Measurements from ENCODE around the gene CLVS2. TPM values are rescaled to one million over a fixed set of nuclear protein-coding genes. Genes with fewer than 3 reads are reported as not detected.

The CLVS2 gene
- total RNA-seq, 1 donor from 2014 or later = 1.8 TPM

DNA sequence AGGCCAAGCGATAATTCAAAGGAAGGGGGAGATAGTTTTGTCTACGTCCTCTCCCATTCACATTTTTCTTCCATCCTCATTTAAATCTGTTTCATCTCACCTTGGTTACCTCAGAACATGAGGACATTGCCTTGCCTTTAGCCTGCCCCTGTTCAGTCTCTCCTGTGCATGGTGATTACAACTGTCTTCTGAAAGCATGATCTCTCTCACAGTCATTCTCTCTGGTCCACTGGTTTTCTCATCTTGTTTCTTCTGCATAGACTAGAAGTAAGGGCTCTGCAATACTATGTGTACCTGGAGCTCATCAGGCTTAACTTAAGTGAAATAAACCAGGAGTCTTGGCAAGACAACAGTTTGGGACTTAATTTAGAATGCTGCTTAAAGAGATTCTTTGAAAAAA is 31.4 kb downstream of the CLVS2 start:
- no peak for DNase-seq (ENCODE audit: low spot score)
- Histone ChIP-seq H3K27me3 (peaks cover 8% of the 10 kb centered on the region), H3K9me3 (ENCODE audit: low read depth) (no peaks in the 10 kb centered on the region), H3K4me1 (no peaks in the 10 kb centered on the region), H3K4me2 (no peak overlapping the region), H3K4me3 (no peak overlapping the region), H3K79me2 (ENCODE audit: low read depth) (no peaks in the 10 kb centered on the region), H4K20me1 (ENCODE audit: low read depth) (no peaks in the 10 kb centered on the region), H3F3A (ENCODE audit: low read depth) (no peaks in the 10 kb centered on the region), H3K36me3 (no peaks in the 10 kb centered on the region), H3K27ac (no peak overlapping the region), H3K9ac (no peak overlapping the region), H2AFZ (replicated peaks) (no peak overlapping the region)
- Mint-ChIP-seq H3K27ac (no peak overlapping the region), H3K27me3 (ENCODE audit: insufficient read depth, low read depth) (no peaks in the 10 kb centered on the region), H3K4me1 (peaks cover 10% of the 10 kb centered on the region), H3K9me3 (no peaks in the 10 kb centered on the region), H3K4me3 (no peak overlapping the region), H3K36me3 (no peaks in the 10 kb centered on the region)
- no peak for TF ChIP-seq EZH2 (IDR thresholded peaks at IDR 0.05)
- TF ChIP-seq, protein P1, sequence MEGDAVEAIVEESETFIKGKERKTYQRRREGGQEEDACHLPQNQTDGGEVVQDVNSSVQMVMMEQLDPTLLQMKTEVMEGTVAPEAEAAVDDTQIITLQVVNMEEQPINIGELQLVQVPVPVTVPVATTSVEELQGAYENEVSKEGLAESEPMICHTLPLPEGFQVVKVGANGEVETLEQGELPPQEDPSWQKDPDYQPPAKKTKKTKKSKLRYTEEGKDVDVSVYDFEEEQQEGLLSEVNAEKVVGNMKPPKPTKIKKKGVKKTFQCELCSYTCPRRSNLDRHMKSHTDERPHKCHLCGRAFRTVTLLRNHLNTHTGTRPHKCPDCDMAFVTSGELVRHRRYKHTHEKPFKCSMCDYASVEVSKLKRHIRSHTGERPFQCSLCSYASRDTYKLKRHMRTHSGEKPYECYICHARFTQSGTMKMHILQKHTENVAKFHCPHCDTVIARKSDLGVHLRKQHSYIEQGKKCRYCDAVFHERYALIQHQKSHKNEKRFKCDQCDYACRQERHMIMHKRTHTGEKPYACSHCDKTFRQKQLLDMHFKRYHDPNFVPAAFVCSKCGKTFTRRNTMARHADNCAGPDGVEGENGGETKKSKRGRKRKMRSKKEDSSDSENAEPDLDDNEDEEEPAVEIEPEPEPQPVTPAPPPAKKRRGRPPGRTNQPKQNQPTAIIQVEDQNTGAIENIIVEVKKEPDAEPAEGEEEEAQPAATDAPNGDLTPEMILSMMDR (IDR thresholded peaks at IDR 0.05) = no peak
- no peak for TF ChIP-seq EZH2phosphoT487 (IDR thresholded peaks at IDR 0.05)

DNA sequence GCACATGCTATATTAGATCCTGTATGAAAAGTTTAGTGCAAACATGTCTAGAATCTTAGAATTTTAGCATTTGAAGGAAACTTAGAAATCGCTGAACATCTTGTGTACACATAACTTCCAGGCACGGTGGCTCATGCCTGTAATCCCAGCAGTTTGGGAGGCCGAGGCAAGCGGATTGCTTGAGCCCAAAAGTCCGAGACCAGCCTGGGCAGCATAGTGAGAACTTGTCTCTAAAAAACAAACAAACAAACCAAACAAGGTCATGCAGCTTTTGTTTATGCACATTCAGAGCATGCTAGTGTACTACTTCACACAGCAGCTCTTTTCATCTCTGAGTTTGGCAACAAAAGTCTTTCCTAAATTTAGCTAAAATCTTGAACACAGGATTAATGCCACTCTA is 32.2 kb downstream of the CLVS2 start:
- Histone ChIP-seq H2AFZ (replicated peaks) (no peak overlapping the region), H4K20me1 (ENCODE audit: low read depth) (no peaks in the 10 kb centered on the region), H3K27me3 (peaks cover 14% of the 10 kb centered on the region), H3F3A (ENCODE audit: low read depth) (no peaks in the 10 kb centered on the region), H3K79me2 (ENCODE audit: low read depth) (no peaks in the 10 kb centered on the region), H3K9me3 (ENCODE audit: low read depth) (no peaks in the 10 kb centered on the region), H3K27ac (no peak overlapping the region), H3K4me2 (no peak overlapping the region), H3K36me3 (no peaks in the 10 kb centered on the region), H3K4me1 (no peaks in the 10 kb centered on the region), H3K9ac (no peak overlapping the region), H3K4me3 (no peak overlapping the region)
- Mint-ChIP-seq H3K9me3 (no peaks in the 10 kb centered on the region), H3K36me3 (no peaks in the 10 kb centered on the region), H3K4me1 (peaks cover 10% of the 10 kb centered on the region), H3K27ac (no peak overlapping the region), H3K4me3 (no peak overlapping the region), H3K27me3 (ENCODE audit: insufficient read depth, low read depth) (no peaks in the 10 kb centered on the region)
- DNase-seq (ENCODE audit: low spot score) = no peak
- no peak for TF ChIP-seq EZH2phosphoT487 (IDR thresholded peaks at IDR 0.05)
- TF ChIP-seq EZH2 (IDR thresholded peaks at IDR 0.05) = no peak
- TF ChIP-seq, protein P1 (IDR thresholded peaks at IDR 0.05) = no peak

DNA sequence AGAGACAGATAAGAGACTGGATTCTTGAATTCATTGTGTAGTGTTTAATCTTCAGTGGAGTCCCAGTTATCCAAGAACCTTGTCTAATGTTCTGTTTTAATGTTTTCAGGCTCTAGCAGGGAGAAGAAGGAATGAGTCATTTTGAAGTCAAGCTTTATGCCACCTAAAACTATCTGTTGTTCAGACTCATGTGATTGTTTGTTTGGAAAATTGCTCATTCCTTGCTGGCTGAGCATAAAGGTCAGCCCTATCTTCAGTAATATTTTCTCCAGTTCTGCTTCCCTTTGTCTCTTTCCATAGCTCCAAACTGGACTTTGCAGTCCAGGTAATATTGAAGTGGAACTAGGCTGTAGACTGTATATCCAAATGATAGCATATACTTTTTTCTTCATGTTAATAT is 34.2 kb downstream of the CLVS2 start:
- no peaks in the 10 kb centered on the region for H3K9me3 ChIP-seq (ENCODE audit: low read depth)
- Mint-ChIP-seq H3K9me3 (no peaks in the 10 kb centered on the region), H3K27ac (no peak overlapping the region), H3K36me3 (no peaks in the 10 kb centered on the region), H3K4me3 (no peak overlapping the region), H3K27me3 (ENCODE audit: insufficient read depth, low read depth) (no peaks in the 10 kb centered on the region), H3K4me1 (peaks cover 10% of the 10 kb centered on the region)
- no peak for DNase-seq (ENCODE audit: low spot score)
- no peak overlapping the region for H3K4me3 ChIP-seq
- H2AFZ ChIP-seq (replicated peaks) = no peak overlapping the region
- no peak overlapping the region for H3K4me2 ChIP-seq
- peaks cover 14% of the 10 kb centered on the region for H3K27me3 ChIP-seq
- H3K27ac ChIP-seq = no peak overlapping the region
- TF ChIP-seq, protein P1 (IDR thresholded peaks at IDR 0.05) = no peak
- TF ChIP-seq EZH2 (IDR thresholded peaks at IDR 0.05) (no peak), EZH2phosphoT487 (IDR thresholded peaks at IDR 0.05) (no peak)
- no peak overlapping the region for H3K9ac ChIP-seq
- no peaks in the 10 kb centered on the region for H3K79me2 ChIP-seq (ENCODE audit: low read depth)
- no peaks in the 10 kb centered on the region for H3F3A ChIP-seq (ENCODE audit: low read depth)
- H3K36me3 ChIP-seq = no peaks in the 10 kb centered on the region
- H3K4me1 ChIP-seq = no peaks in the 10 kb centered on the region
- H4K20me1 ChIP-seq (ENCODE audit: low read depth) = no peaks in the 10 kb centered on the region
